Type B pancreatic cell (in vitro differentiated cells): Measurements from ENCODE around the gene SLC25A21. TPM values are rescaled to one million over a fixed set of nuclear protein-coding genes. Genes with fewer than 3 reads are reported as not detected.

Source experiments
- DNase-seq: peaks from one replicate; pipeline ENCODE4 v3.0.0; 2021; ENCODE audit warnings: mixed read lengths; ENCODE audit not compliant: unreplicated experiment; ENCODE audit errors: extremely low spot score
- H3K27ac Mint-ChIP-seq: 2 replicates; pipeline ENCODE4 v1.8.0; 2021; ENCODE audit warnings: mild to moderate bottlenecking, mixed read lengths
- H3K27me3 Mint-ChIP-seq: 2 replicates; pipeline ENCODE4 v1.8.0; 2021; ENCODE audit warnings: mixed read lengths
- H3K36me3 Mint-ChIP-seq: 2 replicates; pipeline ENCODE4 v1.8.0; 2021; ENCODE audit warnings: mixed read lengths
- H3K4me1 Mint-ChIP-seq: one replicate; pipeline ENCODE4 v1.8.0; 2021; ENCODE audit warnings: mixed read lengths; ENCODE audit not compliant: unreplicated experiment
- H3K4me3 Mint-ChIP-seq: 2 replicates; pipeline ENCODE4 v1.8.0; 2021; ENCODE audit warnings: mild to moderate bottlenecking, mixed read lengths
- H3K9me3 Mint-ChIP-seq: 2 replicates; pipeline ENCODE4 v1.8.0; 2021; ENCODE audit warnings: mixed read lengths
- CTCF ChIP-seq: fragments of 200-600 bp; sonication (generic); conservative IDR thresholded peaks from 2 replicates; pipeline ENCODE4 v1.5.0; 2021; ENCODE audit warnings: antibody characterized with exemption, mild to moderate bottlenecking
- total RNA-seq: library from RNA; stranded (reverse); gene quantifications from 2 replicates; pipeline ENCODE4 v1.2.1, GENCODE V29; 2021; ENCODE audit warnings: low replicate concordance

Gene SLC25A21
- total RNA-seq, 1 donor from 2014 or later, result 0.58 TPM

GRCh38 chr14:36931791-36932190, 240.6 kb downstream of the SLC25A21 start:
- Mint-ChIP-seq H3K9me3 (no peaks in the 10 kb centered on the region), H3K27ac (no peak overlapping the region), H3K4me1 (peaks cover 17% of the 10 kb centered on the region), H3K36me3 (no peaks in the 10 kb centered on the region), H3K4me3 (no peak overlapping the region), H3K27me3 (peaks cover 26% of the 10 kb centered on the region)
- TF ChIP-seq CTCF, result no peak
- DNase-seq, result no peak

- Mint-ChIP-seq H3K27me3 (peaks cover 11% of the 10 kb centered on the region), H3K36me3 (no peaks in the 10 kb centered on the region), H3K27ac (no peak overlapping the region), H3K4me3 (no peak overlapping the region), H3K9me3 (no peaks in the 10 kb centered on the region), H3K4me1 (no peaks in the 10 kb centered on the region)
- no peak for TF ChIP-seq CTCF
- no peak for DNase-seq
Observed at GRCh38 chr14:36928432-36928831, 244.0 kb downstream of the SLC25A21 start.

DNA sequence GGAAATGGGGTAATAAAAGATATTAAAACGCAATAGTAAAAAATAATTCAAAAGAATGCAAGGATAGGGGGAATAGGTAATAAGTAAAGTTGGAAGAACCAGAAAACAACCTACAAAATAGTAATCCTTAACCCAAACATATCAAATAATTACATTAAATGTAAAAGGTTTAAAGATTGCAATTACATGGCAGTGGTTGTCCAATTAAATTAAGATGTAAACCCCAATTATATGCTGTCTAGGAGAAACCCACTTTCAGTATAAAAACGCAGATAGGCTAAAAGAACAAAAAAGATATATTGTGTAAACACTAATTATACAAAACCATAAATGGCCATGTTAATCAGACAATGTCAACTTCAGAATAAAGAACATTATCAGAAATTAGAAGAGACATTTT, 247.3 kb downstream of the SLC25A21 start:
- DNase-seq, result no peak
- H3K27me3 Mint-ChIP-seq, result peaks cover 2% of the 10 kb centered on the region
- TF ChIP-seq CTCF, result no peak

DNA sequence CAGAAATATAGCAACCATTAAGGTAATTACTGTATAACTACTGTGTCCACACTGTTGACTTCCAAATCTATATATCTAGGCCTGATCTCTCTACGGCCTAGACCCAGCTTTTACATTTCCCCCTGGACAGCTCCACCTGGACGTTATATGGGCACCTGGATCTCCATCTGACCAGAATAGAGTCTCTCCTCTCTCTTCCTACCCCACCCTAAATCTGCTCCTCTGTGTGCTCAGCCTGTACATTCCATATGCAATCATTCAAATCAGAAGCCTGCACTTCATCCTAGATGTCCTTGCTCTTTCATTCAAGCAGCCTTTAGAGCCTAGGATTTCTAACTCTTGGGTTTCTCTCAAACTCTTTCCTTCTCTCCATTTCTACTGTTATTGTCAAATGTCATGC, 255.7 kb downstream of the SLC25A21 start:
- no peaks in the 10 kb centered on the region for H3K36me3 Mint-ChIP-seq
- H3K4me1 Mint-ChIP-seq, result peaks cover 9% of the 10 kb centered on the region
- H3K27ac Mint-ChIP-seq, result no peak overlapping the region
- H3K4me3 Mint-ChIP-seq, result no peak overlapping the region
- TF ChIP-seq CTCF, result no peak
- H3K27me3 Mint-ChIP-seq, result no peaks in the 10 kb centered on the region
- no peaks in the 10 kb centered on the region for H3K9me3 Mint-ChIP-seq
- no peak for DNase-seq

More for the DNA sequence above, 247.3 kb downstream of the SLC25A21 start:
- no peak overlapping the region for H3K27ac Mint-ChIP-seq
- H3K4me3 Mint-ChIP-seq, result no peak overlapping the region
- H3K9me3 Mint-ChIP-seq, result no peaks in the 10 kb centered on the region
- H3K36me3 Mint-ChIP-seq, result no peaks in the 10 kb centered on the region
- no peaks in the 10 kb centered on the region for H3K4me1 Mint-ChIP-seq

GRCh38 chr14:36915081-36915480, 257.3 kb downstream of the SLC25A21 start:
- Mint-ChIP-seq H3K4me3 (no peak overlapping the region), H3K4me1 (peaks cover 9% of the 10 kb centered on the region), H3K36me3 (no peaks in the 10 kb centered on the region), H3K27me3 (peaks cover 5% of the 10 kb centered on the region), H3K9me3 (no peaks in the 10 kb centered on the region), H3K27ac (no peak overlapping the region)
- no peak for TF ChIP-seq CTCF
- DNase-seq, result no peak

- Mint-ChIP-seq H3K9me3 (no peaks in the 10 kb centered on the region), H3K27ac (no peak overlapping the region), H3K36me3 (no peaks in the 10 kb centered on the region), H3K4me3 (no peak overlapping the region), H3K4me1 (peaks cover 6% of the 10 kb centered on the region), H3K27me3 (peaks cover 16% of the 10 kb centered on the region)
- TF ChIP-seq CTCF, result no peak
- no peak for DNase-seq
Observed at GRCh38 chr14:36910578-36910977, 261.8 kb downstream of the SLC25A21 start.
